Large intestine (tissue), 12 donors: ENCODE measurements around the gene GPR61. TPM values are rescaled to one million over a fixed set of nuclear protein-coding genes. Genes with fewer than 3 reads are reported as not detected.

Experiments used
- DNase-seq, 2 donors: peaks; one replicate each; pipeline versions ENCODE4 v3.0.0 to v3.0.0-alpha.2; 2013
- H3K27ac ChIP-seq: one replicate; pipeline ENCODE4 v1.5.1; 2013; ENCODE audit warnings: low read length
- H3K27me3 ChIP-seq: 2 replicates; pipeline ENCODE4 v1.6.1; 2013; ENCODE audit warnings: low read length; ENCODE audit not compliant: control insufficient read depth, insufficient read depth
- H3K36me3 ChIP-seq: 2 replicates; pipeline ENCODE4 v1.6.1; 2013; ENCODE audit warnings: low read length; ENCODE audit not compliant: control insufficient read depth, insufficient read depth
- H3K4me1 ChIP-seq: one replicate; pipeline ENCODE4 v1.6.1; 2013; ENCODE audit warnings: low read length; ENCODE audit not compliant: control insufficient read depth, insufficient read depth
- H3K4me3 ChIP-seq: one replicate; pipeline ENCODE4 v1.5.1; 2013; ENCODE audit warnings: low read length
- H3K9me3 ChIP-seq: one replicate; pipeline ENCODE4 v1.6.1; 2013; ENCODE audit warnings: mild to moderate bottlenecking, low read depth, low read length, moderate library complexity; ENCODE audit not compliant: control insufficient read depth
- WGBS: methylation state at CpG from one replicate; pipeline ENCODE4 v1.1.5; 2013; ENCODE audit warnings: low lambda C conversion rate; ENCODE audit not compliant: insufficient coverage; 5-methylcytosine and 5-hydroxymethylcytosine counted together
- long read RNA-seq, 11 donors: transcript quantifications; one replicate each; lab custom pipeline, GENCODE V29; 2026
- polyA plus RNA-seq: library from polyadenylated mRNA; unstranded; fragments of 120-200 nt; gene quantifications from one replicate; pipeline ENCODE4 v1.2.1, GENCODE V29; 2013

GPR61 gene
- 0.93 TPM for polyA plus RNA-seq
- long read RNA-seq, donor 1: 0 reads
- long read RNA-seq, donor 2, partial matches to known transcripts: 5 of 5 reads
- long read RNA-seq, donor 2, other reads (novel, unspliced or antisense): 0 of 5 reads
- long read RNA-seq, donor 3: 0 reads
- long read RNA-seq, donor 4: 0 reads
- long read RNA-seq, donor 5: 0 reads
- long read RNA-seq, donor 6: 0 reads
- long read RNA-seq, donor 7: 0 reads
- long read RNA-seq, donor 8: 0 reads
- long read RNA-seq, donor 9: 0 reads
- long read RNA-seq, donor 10, partial matches to known transcripts: 5 of 5 reads
- long read RNA-seq, donor 10, other reads (novel, unspliced or antisense): 0 of 5 reads
- long read RNA-seq, donor 11: 0 reads

- Histone ChIP-seq H3K4me3 (no peak within 1 kb of the TSS), H3K4me1 (no peaks in the 10 kb centered on the region), H3K27me3 (no peaks in the 10 kb centered on the region), H3K9me3 (no peaks in the 10 kb centered on the region), H3K36me3 (no peaks in the 10 kb centered on the region), H3K27ac (no peak within 1 kb of the TSS)
- WGBS: no CpG with 5 or more reads among the region's 7 CpGs
- no peak for DNase-seq
These were observed at the start of gene GPR61 for GRCh38 chr1:109539676-109540075. TSS of gene GPR61 (plus strand) at chr1:109539872. CDS start at chr1:109543023, 3,151 bp downstream.

GRCh38 chr1:109490029-109490933 lies 49.4 kb upstream of the GPR61 start:
- Histone ChIP-seq H3K36me3 (peaks cover 46% of the 10 kb centered on the region), H3K9me3 (no peaks in the 10 kb centered on the region), H3K27ac (no peak overlapping the region), H3K4me1 (peaks cover 12% of the 10 kb centered on the region), H3K27me3 (no peaks in the 10 kb centered on the region), H3K4me3 (no peak overlapping the region)
- no CpG with 5 or more reads among the region's 11 CpGs for WGBS
- DNase-seq: peak in 1 of 2 donors; percentile 38

- Histone ChIP-seq H3K4me1 (peaks cover 12% of the 10 kb centered on the region), H3K27me3 (no peaks in the 10 kb centered on the region), H3K27ac (no peak overlapping the region), H3K36me3 (peaks cover 49% of the 10 kb centered on the region), H3K4me3 (no peak overlapping the region), H3K9me3 (no peaks in the 10 kb centered on the region)
- no CpG with 5 or more reads among the region's 11 CpGs for WGBS
- DNase-seq: no peak
These were observed 48.8 kb upstream of the GPR61 start for GRCh38 chr1:109490934-109491302.

GRCh38 chr1:109491372-109491771 lies 48.3 kb upstream of the GPR61 start:
- Histone ChIP-seq H3K27me3 (no peaks in the 10 kb centered on the region), H3K9me3 (no peaks in the 10 kb centered on the region), H3K36me3 (peaks cover 51% of the 10 kb centered on the region), H3K27ac (no peak overlapping the region), H3K4me1 (peaks cover 12% of the 10 kb centered on the region), H3K4me3 (no peak overlapping the region)
- WGBS: no CpG with 5 or more reads among the region's 8 CpGs
- DNase-seq: no peak

- H3K4me3 ChIP-seq: no peak overlapping the region
- H3K9me3 ChIP-seq: no peaks in the 10 kb centered on the region
- H3K27me3 ChIP-seq: no peaks in the 10 kb centered on the region
- H3K4me1 ChIP-seq: peaks cover 12% of the 10 kb centered on the region
- WGBS: no CpG with 5 or more reads among the region's 4 CpGs
- peaks cover 57% of the 10 kb centered on the region for H3K36me3 ChIP-seq
- H3K27ac ChIP-seq: no peak overlapping the region
- DNase-seq: no peak
These were observed 46.9 kb upstream of the GPR61 start for GRCh38 chr1:109492779-109493178.

- Histone ChIP-seq H3K4me1 (peaks cover 13% of the 10 kb centered on the region), H3K4me3 (no peak overlapping the region), H3K9me3 (no peaks in the 10 kb centered on the region), H3K27me3 (no peaks in the 10 kb centered on the region), H3K36me3 (peaks cover 57% of the 10 kb centered on the region), H3K27ac (no peak overlapping the region)
- no CpG with 5 or more reads among the region's 4 CpGs for WGBS
- DNase-seq: no peak
These were observed 46.4 kb upstream of the GPR61 start for GRCh38 chr1:109493227-109493626.

GRCh38 chr1:109493805-109494539 lies 45.7 kb upstream of the GPR61 start, which contains the start of gene CYB561D1:
TSS of gene CYB561D1 (plus strand) at chr1:109494094. CDS start at chr1:109494140, 46 bp downstream.
- H3K4me1 ChIP-seq: peaks cover 19% of the 10 kb centered on the region
- H3K27ac ChIP-seq: peak within 1 kb of the TSS; percentile 51
- H3K36me3 ChIP-seq: peaks cover 53% of the 10 kb centered on the region
- peak within 1 kb of the TSS; percentile 99 for H3K4me3 ChIP-seq
- H3K27me3 ChIP-seq: no peaks in the 10 kb centered on the region
- H3K9me3 ChIP-seq: no peaks in the 10 kb centered on the region
- no CpG with 5 or more reads among the region's 44 CpGs for WGBS
- peak; percentile 81 to 90 for DNase-seq

GRCh38 chr1:109495738-109496137 lies 43.9 kb upstream of the GPR61 start:
- peaks cover 45% of the 10 kb centered on the region for H3K36me3 ChIP-seq
- no peaks in the 10 kb centered on the region for H3K9me3 ChIP-seq
- no peak overlapping the region for H3K4me3 ChIP-seq
- H3K4me1 ChIP-seq: peaks cover 22% of the 10 kb centered on the region
- no peaks in the 10 kb centered on the region for H3K27me3 ChIP-seq
- no peak overlapping the region for H3K27ac ChIP-seq
- no peak for DNase-seq
- no CpG with 5 or more reads among the region's 7 CpGs for WGBS

- Histone ChIP-seq H3K4me3 (no peak overlapping the region), H3K9me3 (no peaks in the 10 kb centered on the region), H3K27me3 (no peaks in the 10 kb centered on the region), H3K27ac (no peak overlapping the region), H3K36me3 (peaks cover 38% of the 10 kb centered on the region), H3K4me1 (peaks cover 22% of the 10 kb centered on the region)
- no peak for DNase-seq
- WGBS: no CpG with 5 or more reads among the region's 9 CpGs
These were observed 42.1 kb upstream of the GPR61 start for GRCh38 chr1:109497449-109498160.
